Neutrophil (primary cell): ENCODE measurements around the gene CLMN.

Experiments
- H3K27ac ChIP-seq: fragments of 200-600 bp; sonication (generic); 2 replicates; pipeline ENCODE4 v1.5.1; 2016; ENCODE audit warnings: mild to moderate bottlenecking, moderate library complexity
- H3K27me3 ChIP-seq: fragments of 200-600 bp; sonication (generic); 2 replicates; pipeline ENCODE4 v1.6.0; 2016; ENCODE audit warnings: mild to moderate bottlenecking
- H3K36me3 ChIP-seq: fragments of 200-600 bp; sonication (generic); 2 replicates; pipeline ENCODE4 v1.5.1; 2017
- H3K4me1 ChIP-seq, 2 experiments: fragments of 200-600 bp in 1 of 2; sonication (generic) in 1 of 2; 1 replicate in 1 of 2; 2 replicates in 1 of 2; pipeline versions ENCODE4 v1.5.1 to v1.6.1; 2013 to 2016; ENCODE audit warnings: low read depth in 1 of 2, low read length in 1 of 2, mild to moderate bottlenecking in 1 of 2, moderate library complexity in 1 of 2; ENCODE audit not compliant: control insufficient read depth in 1 of 2, insufficient read depth in 1 of 2
- H3K4me3 ChIP-seq, 2 experiments: fragments of 200-600 bp in 1 of 2; sonication (generic) in 1 of 2; 1 replicate in 1 of 2; 2 replicates in 1 of 2; pipeline ENCODE4 v1.5.1; 2013 to 2016; ENCODE audit warnings: low read depth in 1 of 2, low read length in 1 of 2, mild to moderate bottlenecking in 1 of 2, moderate library complexity in 1 of 2
- H3K9me3 ChIP-seq: fragments of 200-600 bp; sonication (generic); 2 replicates; pipeline ENCODE4 v1.5.1; 2016
- TF ChIP-seq, protein P1 (sequence below): fragments of 200-600 bp; sonication (generic); IDR thresholded peaks from 2 replicates; pipeline ENCODE4 v1.5.1; 2016; ENCODE audit warnings: antibody characterized with exemption

CLMN gene

DNA sequence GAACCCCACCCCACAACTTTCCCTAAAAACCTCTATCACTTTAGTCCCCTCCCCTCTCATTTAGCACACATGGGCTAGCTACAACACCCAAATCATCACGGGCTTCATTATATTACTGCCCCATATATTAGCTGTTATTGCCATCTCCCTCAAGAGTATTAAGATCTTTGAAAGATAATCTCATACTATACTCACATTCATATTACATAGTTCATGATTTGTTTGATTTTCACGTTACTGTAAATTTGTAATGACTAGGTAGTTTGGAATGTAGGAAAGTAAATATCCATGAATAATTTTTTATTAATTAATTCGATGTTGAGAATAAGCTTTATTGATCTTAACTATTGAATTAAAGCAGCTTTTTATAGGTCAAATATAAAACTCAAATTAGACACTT is 170.3 kb downstream of the CLMN start:
- TF ChIP-seq, protein P1, sequence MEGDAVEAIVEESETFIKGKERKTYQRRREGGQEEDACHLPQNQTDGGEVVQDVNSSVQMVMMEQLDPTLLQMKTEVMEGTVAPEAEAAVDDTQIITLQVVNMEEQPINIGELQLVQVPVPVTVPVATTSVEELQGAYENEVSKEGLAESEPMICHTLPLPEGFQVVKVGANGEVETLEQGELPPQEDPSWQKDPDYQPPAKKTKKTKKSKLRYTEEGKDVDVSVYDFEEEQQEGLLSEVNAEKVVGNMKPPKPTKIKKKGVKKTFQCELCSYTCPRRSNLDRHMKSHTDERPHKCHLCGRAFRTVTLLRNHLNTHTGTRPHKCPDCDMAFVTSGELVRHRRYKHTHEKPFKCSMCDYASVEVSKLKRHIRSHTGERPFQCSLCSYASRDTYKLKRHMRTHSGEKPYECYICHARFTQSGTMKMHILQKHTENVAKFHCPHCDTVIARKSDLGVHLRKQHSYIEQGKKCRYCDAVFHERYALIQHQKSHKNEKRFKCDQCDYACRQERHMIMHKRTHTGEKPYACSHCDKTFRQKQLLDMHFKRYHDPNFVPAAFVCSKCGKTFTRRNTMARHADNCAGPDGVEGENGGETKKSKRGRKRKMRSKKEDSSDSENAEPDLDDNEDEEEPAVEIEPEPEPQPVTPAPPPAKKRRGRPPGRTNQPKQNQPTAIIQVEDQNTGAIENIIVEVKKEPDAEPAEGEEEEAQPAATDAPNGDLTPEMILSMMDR, result no peak
- Histone ChIP-seq H3K4me3 (no peak overlapping the region), H3K9me3 (no peaks in the 10 kb centered on the region), H3K27me3 (no peaks in the 10 kb centered on the region), H3K27ac (no peak overlapping the region), H3K4me1 (peaks cover 19 to 32% of the 10 kb centered on the region in 2 experiments), H3K36me3 (no peaks in the 10 kb centered on the region)

DNA sequence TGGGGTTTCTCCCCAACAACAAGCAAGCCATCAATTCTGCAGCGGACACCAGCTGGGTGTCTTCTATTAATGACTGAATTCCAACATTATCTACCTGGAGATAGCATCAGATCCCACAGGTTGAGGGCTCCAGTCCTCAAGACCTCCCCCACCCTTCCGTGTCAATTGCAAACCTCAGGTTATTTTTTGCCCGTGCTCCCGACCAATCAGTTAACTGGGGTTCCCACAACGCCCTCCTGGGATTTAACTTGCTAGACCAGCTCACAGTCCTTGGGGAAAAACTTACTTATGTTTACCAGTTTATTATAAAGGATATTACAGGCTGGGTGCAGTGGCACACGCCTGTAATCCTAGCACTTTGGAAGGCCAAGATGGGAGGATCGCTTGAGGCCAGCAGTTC is 172.1 kb downstream of the CLMN start:
- Histone ChIP-seq H3K27me3 (no peaks in the 10 kb centered on the region), H3K9me3 (no peaks in the 10 kb centered on the region), H3K4me3 (no peak overlapping the region), H3K4me1 (peaks cover 32 to 43% of the 10 kb centered on the region in 2 experiments), H3K36me3 (no peaks in the 10 kb centered on the region), H3K27ac (peak overlapping the region; percentile 13)
- TF ChIP-seq, protein P1, result no peak

DNA sequence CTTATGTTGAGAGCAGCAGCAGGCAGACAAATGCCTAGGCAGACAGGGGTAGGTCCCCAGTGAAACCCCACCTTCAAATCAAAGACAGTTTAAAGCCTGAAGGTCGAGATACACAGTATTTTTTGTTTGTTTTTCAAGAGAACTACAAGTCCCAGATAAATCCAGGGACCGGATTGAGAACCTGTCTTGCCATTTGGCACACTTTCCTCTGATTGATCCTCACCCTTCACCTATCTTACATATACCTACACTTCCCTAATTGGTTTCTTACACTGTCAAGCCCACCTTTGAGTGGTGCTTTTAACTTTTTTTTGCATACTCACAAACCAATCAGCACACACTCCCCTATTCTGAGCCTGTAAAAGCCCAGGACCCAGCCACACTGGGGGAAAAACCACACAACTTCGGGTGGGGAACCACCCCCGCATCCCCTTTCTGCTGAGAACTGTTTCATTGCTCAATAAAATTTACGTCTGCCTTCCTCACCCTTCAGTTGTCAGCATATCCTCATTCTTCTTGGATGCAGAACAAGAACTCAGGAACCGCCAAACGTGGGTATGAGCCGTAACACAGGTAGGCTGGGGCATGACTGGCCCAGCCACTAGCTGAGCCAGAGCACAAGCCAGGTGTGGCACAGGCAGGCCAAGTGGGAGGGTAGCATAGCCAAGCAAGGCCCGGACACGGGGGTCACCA is 173.5 kb downstream of the CLMN start:
- H3K9me3 ChIP-seq, result no peaks in the 10 kb centered on the region
- peaks cover 24 to 31% of the 10 kb centered on the region in 2 experiments for H3K4me1 ChIP-seq
- TF ChIP-seq, protein P1, result no peak
- H3K27ac ChIP-seq, result peak overlapping the region; percentile 68
- H3K27me3 ChIP-seq, result no peaks in the 10 kb centered on the region
- H3K4me3 ChIP-seq, result no peak overlapping the region
- H3K36me3 ChIP-seq, result no peaks in the 10 kb centered on the region

DNA sequence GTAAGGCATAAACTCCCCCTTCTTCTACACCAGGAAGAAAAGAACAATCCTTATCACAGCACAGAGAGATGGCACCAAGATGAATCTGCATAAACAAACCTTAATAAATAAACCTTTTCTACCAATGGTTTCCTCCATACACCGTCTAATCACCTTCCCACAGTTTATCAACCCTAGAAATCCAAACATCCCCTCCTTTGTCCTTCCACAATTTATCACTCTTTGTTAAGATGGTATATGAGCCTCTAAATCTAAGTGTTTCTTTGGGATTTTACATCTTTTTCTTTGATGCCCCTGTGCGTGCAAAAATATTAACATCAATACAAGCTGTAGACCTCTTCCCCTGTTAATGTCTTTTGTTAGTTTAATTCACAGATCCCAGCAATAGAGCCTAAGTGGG is 174.9 kb downstream of the CLMN start:
- Histone ChIP-seq H3K4me3 (peak overlapping the region in 1 of 2 experiments; percentile 50), H3K27me3 (no peaks in the 10 kb centered on the region), H3K4me1 (peaks cover 30 to 32% of the 10 kb centered on the region in 2 experiments), H3K9me3 (no peaks in the 10 kb centered on the region), H3K27ac (peak overlapping the region; percentile 92), H3K36me3 (no peaks in the 10 kb centered on the region)
- TF ChIP-seq, protein P1, result no peak

DNA sequence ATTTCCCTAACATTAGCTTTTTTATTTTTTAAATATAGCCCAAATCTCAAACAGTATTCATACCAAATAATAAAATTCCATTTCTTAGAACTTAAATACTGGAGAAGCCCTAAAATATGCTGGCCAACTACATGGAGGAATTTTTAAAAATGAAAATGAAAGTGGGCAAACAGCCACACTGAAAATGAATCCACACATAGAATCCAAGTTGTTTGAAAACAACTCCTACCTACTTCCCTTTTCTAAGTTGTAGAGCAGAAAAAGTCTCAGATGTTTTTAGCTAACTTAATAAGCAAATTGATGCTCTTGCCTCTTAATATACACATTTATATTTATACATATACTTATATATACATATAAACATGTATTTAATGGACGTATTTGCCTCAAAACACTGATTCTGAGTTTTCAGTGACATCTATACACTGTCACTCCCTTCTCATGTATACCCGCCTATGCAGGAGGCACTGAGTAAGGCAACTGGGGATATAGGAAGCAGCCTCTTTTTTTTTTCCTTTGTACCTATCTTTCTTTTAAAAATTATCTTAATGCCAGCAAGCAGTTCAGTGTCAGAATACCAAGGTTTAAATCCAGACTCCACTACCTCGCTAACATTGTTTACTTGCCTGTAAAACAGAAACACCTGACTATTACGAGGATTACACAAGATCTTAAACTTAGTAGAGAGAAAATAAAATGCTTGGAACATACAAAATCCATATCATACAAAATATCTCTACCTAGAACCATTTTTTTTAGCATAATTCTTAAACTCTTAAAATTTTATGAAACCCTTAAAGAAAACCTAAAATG is 175.7 kb downstream of the CLMN start:
- peak overlapping the region; percentile 92 for H3K27ac ChIP-seq

More for the DNA sequence above, 175.7 kb downstream of the CLMN start:
- TF ChIP-seq, protein P1, result no peak
- Histone ChIP-seq H3K4me1 (peaks cover 30 to 32% of the 10 kb centered on the region in 2 experiments), H3K9me3 (no peaks in the 10 kb centered on the region), H3K27me3 (no peaks in the 10 kb centered on the region), H3K36me3 (no peaks in the 10 kb centered on the region), H3K4me3 (peak overlapping the region; percentile 39 to 50)
